Measurements from ENCODE around the gene SH3BP2.
A peak's percentile ranks its signal among the peaks of the same experiment; 100 is the strongest.

The SH3BP2 gene

DNA sequence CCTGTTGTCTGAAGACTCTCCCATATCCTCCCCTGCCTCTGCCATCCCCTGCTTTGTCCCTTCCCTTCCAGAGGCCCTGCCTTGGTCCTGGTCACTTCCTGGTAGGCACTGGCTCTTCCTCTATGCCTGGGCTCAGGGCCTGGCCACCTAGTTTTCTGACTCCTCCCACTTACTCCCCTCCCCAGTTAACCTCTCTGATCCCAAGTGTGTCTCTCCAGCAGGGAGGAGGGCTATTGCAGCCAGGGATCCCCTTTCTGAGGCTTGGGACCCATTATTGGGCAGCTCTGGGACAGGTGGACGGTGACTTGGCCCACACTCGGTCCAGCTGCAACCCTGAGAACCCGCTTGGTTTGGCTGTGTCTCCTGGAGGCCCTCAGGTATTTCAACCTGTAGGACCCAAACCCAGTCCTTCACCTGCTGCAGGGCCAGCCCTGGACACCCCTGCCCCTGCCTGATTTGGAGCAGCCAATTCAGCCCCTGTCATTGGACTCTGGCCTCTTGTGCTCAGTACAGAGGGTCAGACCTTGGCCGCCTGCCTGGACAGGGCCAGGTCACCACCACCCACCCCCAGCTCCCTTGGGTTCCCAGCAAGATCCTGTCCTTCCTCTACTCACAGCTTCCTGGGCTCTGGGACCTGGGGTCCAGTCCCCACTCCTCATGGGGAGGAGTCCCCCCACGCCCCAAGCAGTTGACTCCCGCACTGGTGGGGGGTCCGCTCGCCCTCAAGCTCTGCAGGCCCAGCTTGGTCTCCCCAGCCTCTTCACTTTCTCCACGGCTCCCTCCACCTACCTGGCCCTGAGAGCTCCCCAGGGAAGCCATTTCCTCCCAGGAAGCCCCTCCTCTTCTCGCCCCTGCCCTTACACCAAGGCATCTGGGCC is 1.1 kb upstream of the SH3BP2 start:
- DNase-seq: no peak

DNA sequence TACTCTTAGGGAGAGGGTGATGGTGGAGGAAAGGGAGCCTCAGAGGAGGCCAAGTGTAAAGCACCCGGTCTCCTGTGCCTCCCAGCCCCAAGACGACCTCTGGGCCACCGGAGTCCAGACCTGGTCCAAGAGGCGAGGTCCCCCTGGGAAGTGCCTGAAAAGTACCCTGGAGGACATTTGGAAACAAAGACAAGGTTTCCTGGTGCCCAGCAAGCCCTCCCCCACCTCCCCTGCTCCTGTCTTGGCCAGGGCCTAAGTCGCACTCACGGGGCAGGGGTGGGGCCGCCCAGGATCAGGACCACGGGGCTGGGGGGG is 532 bp upstream of the SH3BP2 start:
- DNase-seq: no peak

DNA sequence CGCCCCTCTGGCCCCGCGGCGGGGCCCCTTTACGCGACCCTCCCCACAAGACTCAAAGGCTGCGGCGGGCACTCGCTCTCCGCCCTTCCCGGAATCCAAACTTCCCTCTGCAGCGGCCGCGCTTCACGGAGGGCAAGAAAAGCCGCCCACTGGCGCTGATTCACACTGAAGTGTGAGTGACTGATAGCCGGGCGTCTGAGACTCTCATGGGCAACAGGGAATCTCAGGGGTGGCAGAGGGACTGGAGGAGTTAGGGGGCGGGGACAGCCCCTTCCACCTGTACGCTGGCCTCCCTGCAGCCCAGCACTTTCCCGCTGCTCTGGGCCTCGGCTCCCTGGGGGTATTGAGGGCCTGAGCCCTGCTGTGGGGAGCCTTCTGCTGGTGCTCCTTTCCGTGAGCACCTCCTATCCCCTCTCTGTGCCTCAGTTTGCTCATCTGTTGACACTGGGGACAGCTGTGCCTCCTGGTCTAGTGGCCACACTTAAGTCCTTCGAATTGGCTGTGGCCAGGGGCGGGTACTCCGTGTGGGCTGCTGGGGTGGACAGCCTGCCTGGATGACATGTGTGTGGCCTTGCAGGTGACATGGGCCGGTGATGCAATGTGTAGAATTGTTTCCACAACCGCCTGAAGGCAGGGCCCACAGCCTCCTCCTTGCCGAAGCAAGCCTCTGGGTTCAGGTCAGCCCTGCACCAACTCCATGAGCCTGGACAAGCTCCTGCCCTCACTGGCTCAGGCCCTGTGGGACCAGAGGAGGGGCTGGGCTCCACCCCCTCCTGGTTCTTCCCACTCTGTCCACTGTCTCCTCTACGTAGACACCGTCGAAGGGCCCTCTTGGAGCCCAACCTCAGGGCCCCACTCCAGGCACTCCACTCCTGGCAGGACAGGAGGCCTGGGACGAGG is 951 bp downstream of the SH3BP2 start:
- DNase-seq: peak; percentile 6

DNA sequence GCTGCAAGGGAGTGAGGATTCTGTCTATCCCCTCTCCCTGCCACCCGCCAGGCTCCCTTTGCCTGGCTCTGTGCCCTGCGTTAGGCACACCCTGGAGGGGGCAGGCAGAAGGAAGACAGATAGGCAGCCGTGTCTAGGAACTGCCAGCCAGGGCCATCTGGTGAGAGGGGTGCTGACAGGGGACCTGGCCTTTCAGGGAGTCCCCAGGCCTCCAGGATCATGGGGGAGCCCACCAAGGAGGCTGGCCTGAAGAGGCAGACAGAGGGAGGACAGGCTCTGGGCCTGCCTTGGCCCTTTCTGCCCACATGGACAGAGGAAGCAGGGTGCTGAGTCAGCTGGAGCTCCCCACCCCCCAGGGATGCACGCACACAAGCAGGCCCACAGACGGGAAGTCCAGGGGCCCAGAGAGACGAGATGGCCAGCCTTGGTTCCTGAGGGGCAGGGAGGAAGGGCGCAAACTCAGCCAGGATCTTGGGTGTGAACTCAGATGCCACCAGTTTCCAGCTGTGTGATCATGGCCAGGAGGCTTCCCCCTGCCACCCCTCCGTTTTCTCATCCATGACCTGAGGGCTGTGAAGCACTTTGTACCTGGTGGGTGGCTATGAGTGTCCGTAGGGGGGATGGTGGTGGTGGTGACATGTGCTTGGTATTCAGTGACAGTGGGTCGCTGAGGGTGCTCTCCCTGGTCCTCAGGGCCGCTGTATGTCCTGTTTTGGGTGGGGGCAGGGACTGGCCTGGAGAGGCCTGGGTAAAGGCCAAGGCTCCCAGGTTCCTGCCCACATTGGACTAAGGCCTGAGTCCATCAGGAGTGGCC is 1.8 kb downstream of the SH3BP2 start:
- DNase-seq: no peak

DNA sequence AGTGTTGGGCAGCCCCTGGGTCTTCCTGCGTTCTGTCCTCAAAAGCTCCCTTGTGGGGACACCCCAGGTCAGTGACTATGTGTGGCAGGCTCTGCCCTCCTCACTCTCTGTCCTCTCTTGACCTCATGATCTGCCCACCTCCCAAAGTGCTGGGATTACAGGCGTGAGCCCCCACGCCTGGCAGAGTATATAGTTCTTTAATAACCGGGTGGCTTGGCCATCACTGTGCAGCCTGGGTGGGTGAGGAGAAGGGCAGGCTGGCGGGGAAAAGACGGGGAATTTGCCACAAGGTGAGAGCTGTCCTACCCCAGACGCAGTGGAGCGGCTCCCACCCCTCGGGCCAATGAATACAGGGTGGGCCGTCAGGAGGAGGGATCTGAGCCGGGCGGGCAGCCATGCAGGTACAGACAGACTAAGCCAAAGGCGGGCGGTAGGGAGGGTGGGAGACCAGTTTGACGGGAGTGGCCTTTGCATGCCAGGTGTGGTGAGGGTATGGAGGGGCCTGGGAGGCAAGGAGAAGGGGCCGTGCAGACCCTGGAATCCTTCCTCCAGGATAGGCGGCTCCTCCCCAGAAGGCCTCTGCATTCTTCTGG is 2.5 kb downstream of the SH3BP2 start:
- DNase-seq: no peak

DNA sequence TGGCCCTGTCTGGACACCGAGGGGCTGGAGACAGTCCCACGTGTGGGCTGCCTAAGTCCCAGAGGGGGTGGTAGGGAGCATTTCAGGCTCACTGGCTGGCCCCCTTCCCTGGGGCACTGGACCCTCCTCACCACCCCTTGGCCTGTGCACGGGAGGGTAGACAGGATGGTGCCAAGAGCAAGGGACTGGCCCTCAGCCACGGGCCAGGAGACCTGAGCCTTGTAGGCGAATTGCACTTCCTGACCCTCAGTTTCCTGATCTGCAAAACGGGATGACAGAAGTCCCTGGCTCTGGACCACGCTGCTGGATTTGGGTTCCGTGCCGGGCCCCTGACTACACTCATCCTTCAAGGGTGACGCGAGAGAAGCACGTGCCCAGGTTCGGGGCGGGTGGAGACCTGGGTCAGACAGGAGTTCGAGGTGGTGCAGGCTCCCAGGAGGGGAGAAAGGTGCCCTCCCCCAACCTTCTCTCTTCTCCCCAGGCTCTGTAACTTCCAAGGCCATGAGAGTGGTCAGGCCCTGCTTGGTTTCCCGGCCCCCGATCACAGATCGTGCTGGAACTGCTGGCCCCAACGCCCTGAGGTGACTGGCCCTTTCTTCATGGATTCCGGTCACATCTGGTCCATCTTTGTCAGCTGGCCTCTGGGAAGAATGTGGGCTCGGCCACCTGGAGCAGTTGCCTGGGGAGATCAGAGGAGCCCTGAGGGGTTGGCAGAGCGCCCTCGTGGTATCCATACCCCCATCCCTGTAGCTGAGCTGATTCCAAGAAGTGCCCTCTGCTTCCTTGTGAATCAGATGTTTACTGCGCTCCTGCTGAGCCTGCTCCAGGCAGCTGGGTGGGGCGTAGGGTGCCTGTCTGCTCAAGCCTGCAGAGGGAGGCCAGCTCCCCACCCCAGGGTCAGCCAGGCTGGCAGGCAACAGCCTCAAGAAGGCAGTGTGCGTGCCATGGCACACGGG is 3.3 kb downstream of the SH3BP2 start:
- no peak for DNase-seq

DNA sequence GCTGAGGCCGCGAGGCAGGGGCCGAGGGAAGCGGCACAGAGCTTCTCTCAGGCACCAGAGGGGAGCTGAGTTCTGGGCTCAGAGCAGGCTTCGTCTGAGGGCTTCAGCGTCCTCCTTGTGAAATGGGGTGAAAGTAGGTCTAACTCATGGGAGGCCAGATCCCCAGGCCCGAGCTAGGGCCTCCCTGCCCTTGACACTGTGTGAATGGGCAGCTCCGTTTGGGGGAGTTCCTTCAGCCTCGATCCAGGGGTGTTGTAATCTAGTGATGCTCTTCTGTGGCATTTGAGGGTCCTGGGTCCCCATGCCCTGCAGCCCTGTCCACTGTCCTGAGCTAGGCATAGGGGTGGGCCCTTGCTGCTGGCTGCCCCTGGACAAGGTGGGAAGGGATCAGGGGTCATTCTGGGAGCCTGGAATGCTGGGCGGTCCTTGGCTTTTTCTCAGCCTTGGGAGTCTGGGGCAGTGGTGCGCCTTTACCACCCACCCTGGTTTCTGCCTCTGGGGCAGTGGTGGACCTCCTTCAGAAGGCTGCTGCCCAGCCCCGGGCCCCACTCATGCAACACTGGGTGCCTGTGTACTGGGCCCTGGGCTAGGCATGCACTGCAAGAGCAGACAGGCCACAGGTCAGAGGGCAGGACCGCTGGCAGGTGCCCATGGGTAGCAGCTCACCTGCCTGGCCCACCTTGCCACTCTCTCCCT is 4.1 kb downstream of the SH3BP2 start:
- no peak for DNase-seq

DNA sequence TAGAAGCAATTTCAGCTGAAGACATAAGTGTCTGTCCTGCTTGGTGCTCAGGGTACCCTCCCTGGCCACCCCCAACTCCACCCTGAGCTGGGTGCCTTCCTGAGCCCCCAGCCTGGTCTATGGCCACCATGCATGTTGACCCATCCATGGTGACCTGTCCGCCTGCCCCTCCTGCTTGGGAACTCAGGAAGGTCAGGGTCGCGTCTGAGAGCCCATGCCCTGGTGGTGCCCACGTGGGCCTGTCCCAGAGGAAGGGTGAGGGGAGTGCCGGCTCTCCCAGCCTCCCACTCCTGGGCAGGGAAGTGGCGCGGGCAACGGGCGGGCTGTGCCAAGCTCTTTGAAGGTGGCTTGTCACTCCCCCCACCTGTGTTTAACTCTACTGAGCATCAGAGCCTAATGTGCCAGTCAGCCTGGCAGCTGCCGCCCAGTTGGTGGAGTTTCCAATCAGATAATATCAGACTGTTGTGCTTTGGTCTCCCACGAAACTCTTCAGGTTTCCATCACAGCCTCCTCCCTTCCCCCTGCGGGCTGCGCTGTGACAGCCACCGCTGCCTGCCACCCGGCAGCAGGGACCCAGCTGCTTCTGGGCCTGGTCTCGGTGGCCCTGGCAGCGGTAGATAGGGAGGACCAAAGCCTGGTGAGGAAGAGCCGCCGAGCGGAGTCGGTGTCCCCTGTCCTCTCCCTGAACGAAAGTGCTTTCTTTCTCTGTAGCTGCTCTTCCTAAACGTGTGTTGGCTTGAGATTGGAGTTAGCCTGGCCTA is 4.8 kb downstream of the SH3BP2 start:
- DNase-seq: no peak

DNA sequence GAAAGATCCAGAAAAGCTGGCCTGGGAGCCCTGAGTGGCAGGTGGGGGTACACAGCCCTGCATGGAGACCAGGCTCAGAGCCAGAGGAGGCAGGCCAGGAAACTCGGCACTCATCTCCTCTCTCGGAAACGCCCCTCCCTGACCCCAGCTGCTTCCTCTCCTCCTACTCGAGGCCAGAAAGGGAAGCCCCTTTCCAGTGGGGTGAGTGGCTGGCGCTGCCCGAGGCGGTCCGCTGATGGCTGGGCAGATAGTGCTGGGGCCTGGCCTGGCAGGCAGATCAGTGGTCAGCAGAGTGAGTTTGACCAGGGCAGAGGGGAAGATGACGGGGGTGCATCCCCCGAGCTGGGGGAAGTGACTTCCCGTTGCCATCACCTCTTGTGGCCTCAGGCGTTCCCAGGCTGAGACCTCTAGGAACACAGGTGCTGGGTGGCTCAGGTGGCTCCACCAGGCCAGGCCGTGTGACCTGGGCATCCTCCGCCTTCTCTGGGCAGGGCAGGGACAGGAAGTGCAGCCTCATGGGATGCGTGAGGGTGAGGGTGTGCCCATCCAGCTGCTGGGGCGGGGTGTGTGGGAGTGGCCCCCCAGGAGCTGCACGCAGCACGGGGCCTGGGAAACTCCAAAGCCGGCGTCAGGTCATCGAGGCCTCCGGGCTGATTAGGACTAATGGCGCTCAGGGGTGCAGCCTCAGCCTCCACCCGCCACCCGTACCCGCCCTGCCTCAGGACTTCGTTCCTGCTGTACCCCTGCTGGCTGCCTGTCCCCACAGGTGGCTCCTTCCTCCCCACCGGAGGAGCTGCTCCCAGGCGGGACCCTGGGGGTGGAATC is 5.7 kb downstream of the SH3BP2 start:
- no peak for DNase-seq

DNA sequence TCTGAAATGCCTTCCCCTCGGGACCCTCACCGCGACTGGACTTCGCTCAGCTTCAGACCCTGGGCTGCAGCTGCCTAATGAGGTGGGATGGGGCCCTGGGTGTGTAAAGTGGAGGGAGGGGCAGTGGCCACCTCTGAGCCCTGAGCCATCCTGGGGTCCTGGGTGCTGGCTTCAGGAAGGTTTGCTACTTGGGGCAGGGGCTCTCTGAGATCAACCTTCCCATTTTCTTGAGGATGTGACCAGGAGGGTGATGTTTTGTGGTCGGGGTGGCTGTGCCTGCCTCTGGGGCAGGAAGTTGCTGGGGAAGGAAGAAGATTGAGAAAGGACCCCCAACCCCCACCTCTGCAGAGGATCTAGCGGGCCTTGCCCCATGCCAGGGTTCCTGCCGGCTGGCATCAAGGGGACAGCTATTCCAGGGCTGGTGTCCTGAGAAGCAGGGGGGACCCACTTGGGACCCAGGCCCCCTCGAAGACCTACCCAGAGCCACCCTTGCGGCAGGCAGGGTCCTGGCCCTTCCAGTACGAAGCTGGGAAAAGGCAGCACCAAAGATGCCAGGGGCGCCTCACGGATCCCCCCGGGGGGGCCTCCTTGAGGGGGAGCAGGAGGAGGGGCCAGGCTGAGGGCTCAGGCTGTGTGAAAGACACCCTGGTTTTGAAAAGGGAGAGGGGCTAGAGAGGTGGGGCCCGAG is 6.5 kb downstream of the SH3BP2 start:
- no peak for DNase-seq

DNA sequence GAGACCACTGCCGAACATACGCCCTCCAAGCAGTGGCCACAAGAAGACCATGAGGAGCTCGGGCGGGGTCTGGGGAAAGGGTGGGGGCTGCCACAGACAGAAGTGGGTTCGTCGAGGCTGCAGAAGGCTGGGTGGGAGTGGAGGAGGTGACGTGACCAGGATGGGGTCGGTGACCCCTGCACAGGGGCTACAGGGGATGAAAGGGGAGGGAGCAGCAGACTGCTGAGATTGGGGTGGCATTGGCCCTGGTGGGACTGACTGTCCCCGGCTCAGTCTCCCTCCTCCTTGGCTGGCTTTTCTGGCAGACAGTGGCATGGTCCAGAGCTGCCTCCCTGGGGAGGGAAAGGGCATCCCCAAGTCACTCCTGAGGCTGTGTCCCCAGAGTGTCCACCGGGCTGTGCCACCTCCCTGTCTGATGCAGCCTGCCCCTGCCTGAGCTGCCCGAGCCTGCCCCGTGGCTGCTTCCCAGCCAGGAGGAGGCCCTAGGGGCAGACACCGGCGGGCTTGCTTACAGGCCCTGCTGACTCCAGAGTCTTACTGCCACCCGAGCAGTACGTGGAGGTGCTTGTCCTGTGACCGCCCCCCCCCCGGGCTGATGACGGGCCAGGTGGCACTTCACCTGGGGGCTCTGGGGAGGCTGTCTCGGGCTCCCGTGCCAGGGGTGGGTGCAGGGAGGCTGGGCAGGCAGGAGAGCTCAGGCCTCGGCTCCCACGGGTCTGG is 7.2 kb downstream of the SH3BP2 start:
- DNase-seq: no peak

DNA sequence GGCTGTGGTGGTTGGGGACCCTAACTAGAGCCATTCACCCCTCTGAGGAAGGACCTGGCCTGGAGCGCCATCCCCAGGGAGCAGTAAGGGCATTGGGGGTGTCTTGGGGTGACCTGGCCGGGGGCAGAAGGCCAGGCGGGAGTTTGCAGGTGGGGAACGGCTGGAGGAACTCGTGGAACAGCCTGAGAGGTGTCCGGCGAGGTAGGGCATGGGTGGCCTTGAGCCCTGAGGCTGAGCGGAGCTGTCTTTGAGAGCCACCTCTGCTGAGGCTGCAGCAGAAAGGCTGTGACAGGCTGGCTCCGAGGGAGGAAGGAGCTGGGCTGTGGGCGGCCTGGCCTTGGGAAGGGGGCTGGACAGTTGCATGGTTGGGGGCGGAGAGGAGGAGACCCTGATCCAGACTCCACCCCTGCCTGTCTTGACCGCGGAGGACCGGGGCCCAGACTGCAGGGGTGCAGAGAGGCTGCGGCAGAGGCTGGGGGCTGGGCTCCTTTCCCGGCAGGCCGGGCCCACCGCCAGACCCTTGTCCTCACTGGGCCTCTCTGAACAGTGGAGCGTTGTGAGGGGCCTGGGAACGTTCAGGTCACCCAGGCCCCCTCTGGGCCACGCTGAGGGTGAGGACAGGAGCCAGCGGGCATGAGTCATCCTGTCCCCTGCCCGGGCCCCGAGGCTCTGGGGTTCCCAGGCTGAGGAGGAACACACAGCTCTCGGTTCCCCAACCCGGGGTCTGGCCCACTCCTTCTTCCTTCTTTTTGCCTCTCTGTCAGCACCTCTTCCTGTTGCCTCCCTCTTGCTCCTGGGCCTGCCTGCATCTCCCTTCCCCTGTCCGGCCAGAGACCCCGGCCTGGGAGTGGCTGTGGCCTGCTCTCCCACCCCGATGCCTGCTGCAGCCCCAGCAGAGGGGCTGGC is 8.1 kb downstream of the SH3BP2 start:
- no peak for DNase-seq

DNA sequence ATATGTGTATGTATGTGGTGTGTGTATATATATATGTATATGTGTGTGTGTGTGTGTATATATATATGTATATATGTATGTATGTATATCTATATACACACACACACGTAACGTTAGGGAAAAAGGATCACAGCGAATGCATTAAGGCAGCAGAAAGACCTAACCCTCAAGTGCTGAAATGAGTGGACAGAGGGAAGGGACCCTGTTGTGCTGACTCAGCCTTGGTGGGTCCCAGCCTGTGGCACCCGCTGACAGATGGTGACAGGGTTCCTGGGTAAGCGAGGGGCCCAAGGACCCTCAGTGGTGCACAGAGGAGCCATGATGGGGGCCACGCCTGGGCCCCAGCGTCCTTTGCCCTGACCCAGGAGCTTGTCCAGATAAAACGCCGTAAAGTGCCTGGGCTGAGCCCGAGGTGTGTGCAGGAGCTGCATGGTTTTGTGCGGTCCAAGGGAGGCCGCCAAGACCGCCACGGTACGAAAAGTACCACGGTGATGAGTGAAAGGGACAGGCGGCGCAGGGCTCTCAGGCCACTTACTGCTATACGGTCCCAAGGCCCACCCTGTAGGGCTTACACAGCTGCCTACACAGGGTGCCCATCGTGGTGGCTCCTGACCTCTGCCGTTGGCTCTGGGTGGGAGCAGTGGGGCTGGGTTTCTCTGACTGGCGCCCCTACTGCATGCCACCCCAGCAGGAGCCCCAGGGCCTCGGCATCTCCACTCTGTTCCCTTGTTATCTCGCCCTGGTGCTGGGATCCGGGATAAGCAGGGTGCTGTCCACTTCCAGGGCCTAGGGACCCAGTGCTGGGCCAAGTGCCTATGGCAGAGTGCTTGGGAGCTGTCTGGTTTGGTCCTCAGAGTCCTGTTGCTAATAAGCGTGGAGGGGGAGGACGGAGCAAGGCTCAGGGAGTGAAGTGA is 10.0 kb downstream of the SH3BP2 start:
- no peak for DNase-seq

DNA sequence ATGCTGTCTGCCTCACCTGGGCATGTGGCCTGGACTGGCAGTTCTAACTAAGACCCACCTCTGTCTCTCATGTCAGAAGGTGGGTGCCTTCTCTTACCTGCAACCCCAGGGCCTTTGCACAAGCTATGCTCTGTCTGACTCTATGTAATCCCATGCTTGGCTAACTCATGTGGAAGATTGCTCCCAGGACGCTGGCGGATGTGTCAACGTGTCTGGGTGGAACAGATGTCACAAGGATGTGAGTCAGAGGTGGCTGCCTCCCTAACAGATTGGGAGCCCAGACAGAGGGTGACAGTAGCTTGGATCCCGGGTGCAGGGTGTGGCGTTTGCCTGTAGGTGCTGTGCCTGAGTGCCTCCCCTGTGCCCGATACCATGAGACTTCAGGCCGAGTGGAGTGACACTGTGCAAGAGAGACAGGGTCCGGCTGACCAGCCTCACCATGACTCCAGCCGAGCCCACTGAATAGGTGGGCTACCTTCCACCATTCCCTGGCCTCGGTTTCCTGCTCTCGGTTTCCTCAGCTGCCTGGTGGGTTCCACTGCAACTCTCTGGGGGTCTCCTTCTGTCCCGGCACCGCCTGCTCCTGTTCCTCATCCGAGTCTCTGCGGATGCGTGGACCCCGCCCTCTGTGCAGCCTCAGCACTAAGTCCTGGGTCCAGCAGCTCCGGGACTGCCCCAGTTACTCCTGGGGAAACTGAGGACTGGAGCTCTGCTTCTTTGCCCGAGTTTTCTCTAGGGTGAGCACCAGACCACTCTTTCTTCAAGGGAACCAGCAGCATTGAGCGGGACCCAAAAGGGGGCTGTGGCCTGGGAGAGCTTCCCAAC is 11.0 kb downstream of the SH3BP2 start:
- DNase-seq: no peak

DNA sequence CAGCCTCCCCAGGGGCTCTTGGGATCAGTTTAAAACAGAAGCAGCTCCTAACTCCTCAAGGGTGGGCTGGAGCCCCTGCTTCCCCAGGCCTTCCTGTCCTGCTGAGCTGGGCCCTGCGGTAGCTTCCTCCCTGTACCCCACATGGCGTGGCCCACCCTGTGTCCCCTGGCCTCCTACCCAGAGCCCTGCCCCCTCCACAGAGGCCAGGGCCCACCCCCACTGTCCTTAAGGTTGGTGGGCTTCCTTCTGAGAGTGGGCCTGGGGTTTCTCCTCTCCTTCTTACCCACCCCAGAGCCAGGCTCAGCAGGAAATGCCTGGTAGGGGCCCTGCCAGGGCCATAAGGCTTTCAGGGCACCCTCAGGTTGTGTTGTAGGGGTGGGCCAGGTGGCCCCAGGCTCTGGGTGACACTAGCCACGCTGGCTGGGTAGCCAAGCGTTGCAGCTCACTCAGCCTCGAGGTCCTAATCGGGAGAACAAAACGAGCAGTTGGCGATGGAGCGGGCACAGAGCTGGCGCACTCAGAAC is 11.6 kb downstream of the SH3BP2 start:
- DNase-seq: no peak

Data from NCI-H1048 (cell line).